Esophagus muscularis mucosa (tissue), 4 donors: Measurements from ENCODE around the gene ULK2. TPM values are rescaled to one million over a fixed set of nuclear protein-coding genes. Genes with fewer than 3 reads are reported as not detected.

Experiments used
- DNase-seq: peaks from one replicate; pipeline ENCODE4 v3.0.0-alpha.2; 2017; ENCODE audit errors: extremely low spot score
- H3K27ac ChIP-seq, 4 donors: fragments of 200-600 bp; sonication (generic); replicated peaks in 1 of 4; 1 replicate in 3 of 4; 2 replicates in 1 of 4; pipeline ENCODE4 v1.5.1; 2016 to 2019; ENCODE audit warnings: mild to moderate bottlenecking in 1 of 4
- H3K27me3 ChIP-seq, 4 donors: fragments of 200-600 bp; sonication (generic); one replicate each; pipeline versions ENCODE4 v1.5.1 to v1.6.0; 2016 to 2019
- H3K36me3 ChIP-seq, 4 donors: fragments of 200-600 bp; sonication (generic); one replicate each; pipeline ENCODE4 v1.5.1; 2016 to 2019
- H3K4me1 ChIP-seq, 4 donors: fragments of 200-600 bp; sonication (generic); one replicate each; pipeline ENCODE4 v1.5.1; 2016 to 2019
- H3K4me3 ChIP-seq, 4 donors: fragments of 200-600 bp; sonication (generic); 1 replicate in 2 of 4; 2 replicates in 2 of 4; pipeline ENCODE4 v1.5.1; 2016 to 2019; ENCODE audit warnings: mild to moderate bottlenecking in 4 of 4, moderate library complexity in 1 of 4
- H3K9me3 ChIP-seq, 4 donors: fragments of 200-600 bp; sonication (generic); 1 replicate in 3 of 4; 2 replicates in 1 of 4; pipeline ENCODE4 v1.5.1; 2016 to 2019
- EP300 ChIP-seq: sonication (generic); formaldehyde crosslinking; IDR thresholded peaks from one replicate; pipeline ENCODE4 v1.6.1; 2017; ENCODE audit warnings: antibody characterized with exemption
- POLR2A ChIP-seq: fragments of 450-650 bp; IDR thresholded peaks from one replicate; pipeline ENCODE4 v1.6.1; 2017; ENCODE audit warnings: antibody characterized with exemption, moderate library complexity, mild to moderate bottlenecking, low read depth
- POLR2AphosphoS5 ChIP-seq, 2 donors: sonication (generic); formaldehyde crosslinking; IDR thresholded peaks; one replicate each; pipeline ENCODE4 v1.6.1; 2017; ENCODE audit warnings: antibody characterized with exemption in 2 of 2
- WGBS: methylation state at CpG from one replicate; pipeline ENCODE4 v1.1.5; 2018; 5-methylcytosine and 5-hydroxymethylcytosine counted together
- intact Hi-C: fragments of 100-400 bp; cut with DNase I; formaldehyde crosslinking; loops from one replicate; pipeline ENCODE4 v1.15.1; 2023
- total RNA-seq, 4 donors: library from RNA; depleted of rRNA; stranded (reverse); fragments of >200 nt; gene quantifications; one replicate each; pipeline versions ENCODE4 v1.1.0 to v1.2.1, GENCODE V29; 2016
- TF ChIP-seq, protein P1 (sequence below), 3 experiments: fragments of 200-600 bp in 2 of 3; fragments of 450-650 bp in 1 of 3; sonication (generic) in 2 of 3; IDR thresholded peaks; one replicate each; pipeline ENCODE4 v1.5.1; 2017 to 2019; ENCODE audit warnings: antibody characterized with exemption in 3 of 3, mild to moderate bottlenecking in 2 of 3, moderate library complexity in 1 of 3

Gene ULK2
- total RNA-seq, 4 donors from 2014 or later: 27.8 to 59.0 (median 43.1) TPM

DNA sequence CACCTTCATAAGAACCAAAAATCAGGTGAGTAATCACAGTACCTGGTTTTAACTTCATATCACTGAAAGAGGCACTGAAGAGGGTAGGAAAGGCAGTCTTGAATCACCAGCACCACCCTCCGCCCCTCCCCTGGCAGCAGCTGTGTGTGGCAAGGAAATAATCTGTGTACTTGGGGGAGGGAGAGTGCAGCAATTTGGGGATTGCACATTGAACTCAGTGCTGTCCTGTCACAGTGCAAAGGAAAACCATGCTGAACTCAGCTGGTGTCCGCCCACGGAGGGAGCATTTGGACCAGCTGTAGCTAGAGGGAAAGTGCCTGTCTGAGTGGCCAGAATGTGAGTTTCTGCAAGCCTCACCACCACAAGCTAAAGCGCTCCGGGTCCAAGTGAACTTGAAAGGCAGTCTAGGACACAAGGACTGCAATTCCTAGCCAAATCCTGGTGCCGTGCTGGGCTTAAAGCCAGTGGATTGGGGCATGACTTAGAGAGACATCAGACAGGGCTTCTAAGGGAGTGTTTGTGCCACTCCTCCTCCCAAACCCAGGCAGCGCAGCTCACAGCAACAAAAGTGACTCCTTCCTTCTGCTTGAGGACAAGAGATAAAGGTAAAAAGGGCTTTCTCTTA, 79.9 kb downstream of the ULK2 start:
- no peaks in the 10 kb centered on the region for H3K4me1 ChIP-seq
- no peak overlapping the region for H3K4me3 ChIP-seq
- H3K9me3 ChIP-seq: no peaks in the 10 kb centered on the region
- H3K27me3 ChIP-seq: no peaks in the 10 kb centered on the region
- intact Hi-C loops: no loop called here
- no peak overlapping the region for H3K27ac ChIP-seq
- no peak for DNase-seq
- WGBS: 85% methylated on average over 7 of the region's 7 CpGs
- peaks cover 13 to 83% (median 57%) of the 10 kb centered on the region in 4 donors for H3K36me3 ChIP-seq
- TF ChIP-seq POLR2A (no peak), EP300 (no peak), POLR2AphosphoS5 (IDR thresholded peaks at IDR 0.05) (no peak)
- TF ChIP-seq, protein P1, sequence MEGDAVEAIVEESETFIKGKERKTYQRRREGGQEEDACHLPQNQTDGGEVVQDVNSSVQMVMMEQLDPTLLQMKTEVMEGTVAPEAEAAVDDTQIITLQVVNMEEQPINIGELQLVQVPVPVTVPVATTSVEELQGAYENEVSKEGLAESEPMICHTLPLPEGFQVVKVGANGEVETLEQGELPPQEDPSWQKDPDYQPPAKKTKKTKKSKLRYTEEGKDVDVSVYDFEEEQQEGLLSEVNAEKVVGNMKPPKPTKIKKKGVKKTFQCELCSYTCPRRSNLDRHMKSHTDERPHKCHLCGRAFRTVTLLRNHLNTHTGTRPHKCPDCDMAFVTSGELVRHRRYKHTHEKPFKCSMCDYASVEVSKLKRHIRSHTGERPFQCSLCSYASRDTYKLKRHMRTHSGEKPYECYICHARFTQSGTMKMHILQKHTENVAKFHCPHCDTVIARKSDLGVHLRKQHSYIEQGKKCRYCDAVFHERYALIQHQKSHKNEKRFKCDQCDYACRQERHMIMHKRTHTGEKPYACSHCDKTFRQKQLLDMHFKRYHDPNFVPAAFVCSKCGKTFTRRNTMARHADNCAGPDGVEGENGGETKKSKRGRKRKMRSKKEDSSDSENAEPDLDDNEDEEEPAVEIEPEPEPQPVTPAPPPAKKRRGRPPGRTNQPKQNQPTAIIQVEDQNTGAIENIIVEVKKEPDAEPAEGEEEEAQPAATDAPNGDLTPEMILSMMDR (IDR thresholded peaks at IDR 0.05): no peak

DNA sequence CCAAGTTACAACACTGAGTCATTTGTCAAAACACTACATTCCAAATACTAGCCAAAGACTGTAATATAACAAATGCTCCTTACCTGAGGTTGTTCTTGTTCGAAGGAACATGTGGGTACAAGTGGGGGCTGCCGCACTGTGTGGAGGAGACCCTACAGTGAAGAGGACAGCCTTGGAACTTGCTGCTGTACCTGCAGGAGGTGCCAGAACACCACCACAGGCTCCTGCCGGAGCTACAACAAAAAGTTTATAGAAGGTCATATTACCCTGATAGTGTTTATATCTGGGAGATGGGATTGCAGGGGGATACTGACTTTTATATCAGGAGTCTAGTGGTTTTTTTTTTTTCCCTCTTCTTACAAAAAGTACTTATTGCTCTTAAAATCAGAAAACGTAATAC, 81.9 kb downstream of the ULK2 start:
- Histone ChIP-seq H3K36me3 (peaks cover 15 to 83% (median 65%) of the 10 kb centered on the region in 4 donors), H3K4me3 (no peak overlapping the region), H3K4me1 (no peaks in the 10 kb centered on the region), H3K27ac (no peak overlapping the region), H3K27me3 (no peaks in the 10 kb centered on the region), H3K9me3 (no peaks in the 10 kb centered on the region)
- intact Hi-C loops: no loop called here
- 71% methylated on average over 4 of the region's 4 CpGs for WGBS
- no peak for DNase-seq
- TF ChIP-seq, protein P1 (IDR thresholded peaks at IDR 0.05): no peak
- TF ChIP-seq POLR2A: no peak
- no peak for TF ChIP-seq POLR2AphosphoS5 (IDR thresholded peaks at IDR 0.05)
- TF ChIP-seq EP300: no peak

DNA sequence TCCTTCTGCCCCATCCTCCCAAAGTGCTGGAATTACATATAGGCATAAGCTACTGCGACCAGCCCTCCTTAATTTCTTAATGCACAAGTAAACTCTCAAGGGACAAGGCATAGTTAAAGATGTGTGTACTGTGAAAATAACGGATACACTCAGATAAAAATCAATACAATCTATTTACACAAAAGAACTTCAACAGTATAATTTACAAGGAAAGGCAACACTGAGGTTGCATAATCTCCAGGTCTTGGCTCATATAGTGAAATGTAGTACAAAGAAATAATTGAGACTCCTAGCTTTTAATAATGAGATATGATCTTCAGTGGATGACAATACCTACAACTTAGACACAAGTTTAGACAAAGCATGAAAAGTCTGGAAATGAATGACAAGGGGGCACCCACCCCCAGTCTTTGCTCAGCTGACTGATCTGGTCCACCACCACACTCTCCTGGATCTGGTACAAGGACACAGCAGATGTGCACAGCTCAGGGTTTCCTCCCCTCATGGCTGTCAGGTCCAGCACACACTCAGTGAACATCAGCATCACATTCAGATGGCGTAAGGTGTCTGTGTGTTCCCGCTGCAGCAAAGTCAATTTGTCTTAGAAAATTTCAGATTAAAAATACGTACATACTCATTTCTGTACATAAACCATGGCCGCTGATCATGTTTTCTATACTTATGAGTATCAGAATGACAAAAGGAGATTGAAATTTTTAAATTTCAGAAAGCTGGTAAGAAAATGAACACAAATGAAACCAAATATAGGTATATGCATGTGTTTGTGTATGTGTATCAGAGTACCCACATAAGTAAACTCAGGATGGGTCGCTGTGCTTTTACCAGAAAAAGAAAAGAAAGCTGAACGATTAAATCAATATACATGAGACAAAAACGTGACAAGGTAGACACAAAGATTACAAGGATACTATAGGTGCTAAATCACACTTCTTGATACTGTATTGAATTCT, 86.0 kb downstream of the ULK2 start:
- H3K36me3 ChIP-seq: peaks cover 24 to 83% (median 62%) of the 10 kb centered on the region in 4 donors
- WGBS: 95% methylated on average over 9 of the region's 9 CpGs
- H3K27ac ChIP-seq: no peak overlapping the region
- no peaks in the 10 kb centered on the region for H3K9me3 ChIP-seq
- no peaks in the 10 kb centered on the region for H3K4me1 ChIP-seq
- intact Hi-C loops: no loop called here
- DNase-seq: no peak
- no peak overlapping the region for H3K4me3 ChIP-seq
- no peaks in the 10 kb centered on the region for H3K27me3 ChIP-seq
- TF ChIP-seq POLR2A: no peak
- TF ChIP-seq POLR2AphosphoS5 (IDR thresholded peaks at IDR 0.05): no peak

DNA sequence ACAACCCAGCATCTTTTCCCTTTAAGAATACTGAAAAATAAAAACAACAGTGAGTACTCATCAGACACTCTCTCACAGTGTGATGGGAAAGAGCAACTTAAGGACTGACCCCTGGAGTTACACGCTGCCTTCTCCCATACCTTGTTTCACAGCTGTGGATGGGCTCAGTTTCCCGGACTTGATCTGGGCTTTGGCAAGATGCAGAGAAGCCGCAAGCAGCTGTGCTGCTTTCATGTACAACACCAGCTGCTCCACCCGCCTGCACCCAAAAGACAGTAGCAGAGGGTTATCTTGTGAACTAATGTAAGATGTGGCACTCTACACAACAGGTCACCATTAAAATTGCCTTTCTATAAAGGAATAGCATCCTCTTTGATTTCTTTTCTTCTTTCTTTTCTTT, 86.9 kb downstream of the ULK2 start:
- no peak overlapping the region for H3K27ac ChIP-seq
- 92% methylated on average over 4 of the region's 4 CpGs for WGBS
- H3K27me3 ChIP-seq: no peaks in the 10 kb centered on the region
- no peak for TF ChIP-seq POLR2A
- TF ChIP-seq POLR2AphosphoS5 (IDR thresholded peaks at IDR 0.05): no peak
- TF ChIP-seq, protein P1 (IDR thresholded peaks at IDR 0.05): no peak
- no peak for TF ChIP-seq EP300
- no peaks in the 10 kb centered on the region for H3K4me1 ChIP-seq
- no peak for DNase-seq
- peaks cover 32 to 86% (median 71%) of the 10 kb centered on the region in 4 donors for H3K36me3 ChIP-seq
- intact Hi-C loops: no loop called here
- H3K9me3 ChIP-seq: no peaks in the 10 kb centered on the region
- no peak overlapping the region for H3K4me3 ChIP-seq

DNA sequence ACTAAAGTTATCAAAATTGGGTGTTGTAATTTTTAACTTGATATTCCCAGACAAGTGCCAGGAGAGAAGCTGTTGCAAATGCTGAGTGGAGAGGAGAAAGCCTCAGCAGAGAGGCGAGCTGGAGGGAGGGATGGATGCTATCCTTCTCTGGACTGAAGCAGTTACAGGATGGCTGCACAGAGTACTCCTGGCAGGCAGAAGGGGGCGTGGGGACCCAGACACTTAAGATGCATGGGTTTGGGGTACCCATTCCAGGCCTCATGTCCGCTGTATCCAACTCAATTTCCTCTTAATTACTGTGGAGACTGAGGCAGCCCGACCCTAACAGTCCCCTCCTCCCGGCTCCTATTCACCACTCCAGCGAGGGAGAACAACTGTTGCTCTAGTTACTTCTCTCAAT, 94.2 kb downstream of the ULK2 start:
- DNase-seq: no peak
- H3K36me3 ChIP-seq: peaks cover 15 to 64% (median 45%) of the 10 kb centered on the region in 4 donors
- TF ChIP-seq POLR2AphosphoS5 (IDR thresholded peaks at IDR 0.05) (no peak), POLR2A (no peak), EP300 (no peak)
- TF ChIP-seq, protein P1 (IDR thresholded peaks at IDR 0.05): no peak
- H3K9me3 ChIP-seq: no peaks in the 10 kb centered on the region
- WGBS: 92% methylated on average over 6 of the region's 6 CpGs
- H3K4me3 ChIP-seq: no peak overlapping the region
- no peaks in the 10 kb centered on the region for H3K27me3 ChIP-seq
- peaks cover 0 to 18% (median 9%) of the 10 kb centered on the region in 4 donors for H3K4me1 ChIP-seq
- intact Hi-C loops: no loop called here
- no peak overlapping the region for H3K27ac ChIP-seq
